ENCODE results near the gene PEDS1. TPM values are rescaled to one million over a fixed set of nuclear protein-coding genes. Genes with fewer than 3 reads are reported as not detected.

PEDS1 gene
- total and polyA plus RNA-seq, 2 of the 13 experiments (the other 11 are each of a cell fraction or from before 2014, with no cell fraction given): 30.5 to 93.9 TPM

GRCh38 chr20:50112512-50113419 is 40.8 kb downstream of the PEDS1 start, which contains the start of gene UBE2V1 (continued):
- TF ChIP-seq YEATS2 (CRISPR knock-in tag; IDR thresholded peaks at IDR 0.05; ENCODE audit: borderline replicate concordance) (peak; percentile 79), ZNF550 (CRISPR knock-in tag; IDR thresholded peaks at IDR 0.05; ENCODE audit: borderline replicate concordance) (no peak), RFX3 (CRISPR knock-in tag; IDR thresholded peaks at IDR 0.05) (no peak), NFE2L1 (CRISPR knock-in tag; IDR thresholded peaks at IDR 0.05; ENCODE audit: borderline replicate concordance) (no peak), BHLHE40 (IDR thresholded peaks at IDR 0.05; ENCODE audit: low read length) (peak; percentile 43; the same call in 1 of the 2 replicates), GATAD1 (CRISPR knock-in tag; IDR thresholded peaks at IDR 0.05) (peak; percentile 73; the same call in 1 of the 2 replicates), PAWR (CRISPR knock-in tag; IDR thresholded peaks at IDR 0.05; ENCODE audit: borderline replicate concordance) (no peak; the same call in 1 of the 2 replicates), SMARCE1 (IDR thresholded peaks at IDR 0.05; ENCODE audit: borderline replicate concordance) (no peak), NCOR1 (IDR thresholded peaks at IDR 0.05; ENCODE audit: borderline replicate concordance, low read length) (no peak), PPARG (CRISPR knock-in tag; conservative IDR thresholded peaks at IDR 0.05) (no peak; the same call in 1 of the 2 replicates), ZNF501 (CRISPR knock-in tag; IDR thresholded peaks at IDR 0.05) (peak; percentile 85; the same call in 1 of the 2 replicates), ZNF510 (CRISPR knock-in tag; IDR thresholded peaks at IDR 0.05; ENCODE audit: low read depth) (0 out of 2 replicates have a peak, but pooled peaks have one; percentile 68), MTF1 (CRISPR knock-in tag; IDR thresholded peaks at IDR 0.05) (peak; percentile 73; the same call in 1 of the 2 replicates), NFIB (CRISPR knock-in tag; IDR thresholded peaks at IDR 0.05; ENCODE audit: borderline replicate concordance) (no peak), ZFP82 (CRISPR knock-in tag; IDR thresholded peaks at IDR 0.05; ENCODE audit: borderline replicate concordance) (peak; percentile 60; the same call in 1 of the 2 replicates), ZNF598 (CRISPR knock-in tag; IDR thresholded peaks at IDR 0.05; ENCODE audit: borderline replicate concordance) (peak; percentile 91), POGZ (CRISPR knock-in tag; IDR thresholded peaks at IDR 0.05) (0 out of 2 replicates have a peak, but pooled peaks have one; percentile 16), MTF2 (CRISPR knock-in tag; IDR thresholded peaks at IDR 0.05; ENCODE audit: borderline replicate concordance) (no peak; the same call in 1 of the 2 replicates), ATF7-NPFF (CRISPR knock-in tag; IDR thresholded peaks at IDR 0.05; ENCODE audit: low read depth) (peak; percentile 95; the same call in 1 of the 2 replicates), DR1 (CRISPR knock-in tag; IDR thresholded peaks at IDR 0.05) (peak; percentile 83)
- TF ChIP-seq, protein P1, sequence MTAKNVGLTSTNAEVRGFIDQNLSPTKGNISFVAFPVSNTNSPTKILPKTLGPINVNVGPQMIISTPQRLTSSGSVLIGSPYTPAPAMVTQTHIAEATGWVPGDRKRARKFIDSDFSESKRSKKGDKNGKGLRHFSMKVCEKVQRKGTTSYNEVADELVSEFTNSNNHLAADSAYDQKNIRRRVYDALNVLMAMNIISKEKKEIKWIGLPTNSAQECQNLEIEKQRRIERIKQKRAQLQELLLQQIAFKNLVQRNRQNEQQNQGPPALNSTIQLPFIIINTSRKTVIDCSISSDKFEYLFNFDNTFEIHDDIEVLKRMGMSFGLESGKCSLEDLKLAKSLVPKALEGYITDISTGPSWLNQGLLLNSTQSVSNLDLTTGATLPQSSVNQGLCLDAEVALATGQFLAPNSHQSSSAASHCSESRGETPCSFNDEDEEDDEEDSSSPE (CRISPR knock-in tag; IDR thresholded peaks at IDR 0.05): peak; percentile 81
- TF ChIP-seq, protein P2, sequence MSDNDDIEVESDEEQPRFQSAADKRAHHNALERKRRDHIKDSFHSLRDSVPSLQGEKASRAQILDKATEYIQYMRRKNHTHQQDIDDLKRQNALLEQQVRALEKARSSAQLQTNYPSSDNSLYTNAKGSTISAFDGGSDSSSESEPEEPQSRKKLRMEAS (IDR thresholded peaks at IDR 0.05): peak; percentile 68
- TF ChIP-seq, protein P3, sequence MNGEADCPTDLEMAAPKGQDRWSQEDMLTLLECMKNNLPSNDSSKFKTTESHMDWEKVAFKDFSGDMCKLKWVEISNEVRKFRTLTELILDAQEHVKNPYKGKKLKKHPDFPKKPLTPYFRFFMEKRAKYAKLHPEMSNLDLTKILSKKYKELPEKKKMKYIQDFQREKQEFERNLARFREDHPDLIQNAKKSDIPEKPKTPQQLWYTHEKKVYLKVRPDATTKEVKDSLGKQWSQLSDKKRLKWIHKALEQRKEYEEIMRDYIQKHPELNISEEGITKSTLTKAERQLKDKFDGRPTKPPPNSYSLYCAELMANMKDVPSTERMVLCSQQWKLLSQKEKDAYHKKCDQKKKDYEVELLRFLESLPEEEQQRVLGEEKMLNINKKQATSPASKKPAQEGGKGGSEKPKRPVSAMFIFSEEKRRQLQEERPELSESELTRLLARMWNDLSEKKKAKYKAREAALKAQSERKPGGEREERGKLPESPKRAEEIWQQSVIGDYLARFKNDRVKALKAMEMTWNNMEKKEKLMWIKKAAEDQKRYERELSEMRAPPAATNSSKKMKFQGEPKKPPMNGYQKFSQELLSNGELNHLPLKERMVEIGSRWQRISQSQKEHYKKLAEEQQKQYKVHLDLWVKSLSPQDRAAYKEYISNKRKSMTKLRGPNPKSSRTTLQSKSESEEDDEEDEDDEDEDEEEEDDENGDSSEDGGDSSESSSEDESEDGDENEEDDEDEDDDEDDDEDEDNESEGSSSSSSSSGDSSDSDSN (CRISPR knock-in tag; IDR thresholded peaks at IDR 0.05): peak; percentile 71; the same call in 1 of the 2 replicates
- TF ChIP-seq, protein P4, sequence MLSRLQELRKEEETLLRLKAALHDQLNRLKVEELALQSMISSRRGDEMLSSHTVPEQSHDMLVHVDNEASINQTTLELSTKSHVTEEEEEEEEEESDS (CRISPR knock-in tag; IDR thresholded peaks at IDR 0.05; ENCODE audit: borderline replicate concordance): 0 out of 2 replicates have a peak, but pooled peaks have one; percentile 66

All from HepG2 (cell line).